ENCODE results near the gene NUP155.
"Not testable (repeated sequence)": the region's sequence is repeated elsewhere in the genome, so short reads cannot be mapped to it uniquely, and the experiment has no call there.

The NUP155 gene

DNA sequence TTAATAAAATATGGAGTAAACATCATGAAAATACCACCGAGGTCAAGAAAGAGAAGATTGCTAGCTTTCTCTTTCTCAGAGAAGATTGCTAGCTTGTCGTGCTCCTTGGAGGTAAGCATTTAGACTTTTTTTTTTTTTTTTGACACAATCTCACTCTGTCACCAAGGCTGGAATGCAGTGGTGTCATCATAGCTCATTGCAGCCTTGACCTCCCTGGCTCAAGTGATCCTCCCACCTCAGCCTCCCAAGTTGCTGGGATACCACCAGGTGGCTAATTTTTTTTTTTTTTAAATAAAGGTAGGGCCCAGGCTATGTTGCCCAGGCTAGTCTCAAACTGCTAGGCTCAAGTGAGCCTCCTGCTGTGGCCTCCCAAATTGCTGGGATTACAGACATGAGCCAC is 95.4 kb downstream of the NUP155 start:
- no peak for DNase-seq

DNA sequence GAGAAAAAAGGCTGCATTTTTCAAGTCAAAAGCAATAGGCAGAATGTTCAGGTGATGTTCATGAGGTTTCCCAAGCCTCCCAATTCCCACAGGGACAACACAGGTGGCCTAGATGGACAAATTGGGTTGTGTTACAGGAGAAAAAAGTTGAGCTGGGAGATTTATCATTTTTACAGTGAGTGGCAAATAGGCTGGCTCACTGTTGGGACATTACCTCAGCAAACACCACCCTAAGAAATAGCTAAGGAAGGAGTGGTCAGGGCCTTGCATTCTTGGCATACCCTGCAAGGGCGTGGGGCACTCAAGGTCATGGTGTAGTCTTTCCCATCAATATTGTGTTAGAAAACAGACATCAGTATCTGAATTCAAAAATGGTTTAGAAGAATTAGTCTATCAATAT is 98.4 kb downstream of the NUP155 start:
- no peak for DNase-seq

DNA sequence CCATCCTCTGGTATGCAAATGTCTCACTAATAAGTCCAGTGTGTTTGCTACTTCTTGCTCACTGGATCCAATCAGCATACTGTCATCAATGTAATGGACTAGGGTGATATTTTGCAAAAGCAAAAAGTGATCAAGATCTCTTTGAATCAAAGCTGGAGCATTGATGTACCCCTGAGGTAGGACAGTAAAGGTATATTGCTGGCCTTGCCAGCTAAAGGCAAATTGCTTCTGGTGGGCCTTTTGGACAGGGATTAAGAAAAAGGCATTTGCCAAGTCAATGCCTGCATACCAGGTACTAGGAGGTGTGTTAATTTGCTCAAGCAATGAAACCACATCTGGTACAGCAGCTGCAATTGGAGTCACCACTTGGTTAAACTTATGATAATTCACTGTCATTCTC is 102.8 kb downstream of the NUP155 start:
- DNase-seq: not testable (repeated sequence)

DNA sequence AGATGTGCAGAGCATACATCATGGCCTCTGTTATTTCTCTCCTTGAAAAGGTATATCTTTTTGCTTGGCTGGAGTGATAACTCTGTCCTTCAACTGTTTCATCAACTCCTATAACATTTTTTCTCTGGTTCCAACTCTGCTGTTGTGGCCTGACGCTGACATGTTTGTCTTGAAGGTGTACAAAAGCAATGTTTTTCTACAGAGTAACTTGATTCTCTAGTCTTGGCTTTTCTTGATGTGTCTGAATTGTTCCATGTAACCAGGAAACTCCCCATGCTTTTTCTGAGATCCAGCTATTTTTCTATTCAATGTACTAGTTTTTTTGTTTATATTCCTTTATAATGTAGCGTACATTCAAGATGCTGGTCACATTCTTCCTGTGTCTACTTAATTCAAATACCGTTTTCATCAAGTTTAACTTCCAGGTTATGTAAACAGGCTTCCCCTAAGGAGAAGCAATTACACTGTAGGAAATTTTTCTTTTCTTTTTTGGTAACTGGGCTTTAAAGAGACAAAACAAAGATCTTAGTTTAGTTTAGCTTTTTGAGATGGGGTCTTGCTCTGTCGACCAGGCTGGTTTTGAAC is 115.0 kb downstream of the NUP155 start:
- DNase-seq: no peak

DNA sequence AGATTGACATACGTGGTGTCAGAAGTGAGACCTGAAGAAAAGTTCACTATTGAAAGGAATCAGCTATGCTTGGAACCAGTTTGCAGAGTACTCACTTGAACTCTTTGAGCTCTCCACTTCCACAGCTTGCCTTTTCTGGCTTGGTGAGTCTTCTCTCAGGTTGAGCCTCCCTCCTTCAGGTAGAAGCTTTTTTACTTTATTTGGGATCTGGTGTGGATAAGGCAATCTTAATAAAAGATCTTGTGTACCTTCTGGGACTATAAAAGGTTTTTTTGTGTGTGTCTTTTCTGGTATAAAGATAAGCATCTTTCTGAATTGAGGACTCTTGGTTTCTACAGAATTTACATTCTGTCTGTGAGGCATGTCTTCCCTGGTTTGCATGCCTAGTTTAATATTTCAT is 116.3 kb downstream of the NUP155 start:
- DNase-seq: no peak

DNA sequence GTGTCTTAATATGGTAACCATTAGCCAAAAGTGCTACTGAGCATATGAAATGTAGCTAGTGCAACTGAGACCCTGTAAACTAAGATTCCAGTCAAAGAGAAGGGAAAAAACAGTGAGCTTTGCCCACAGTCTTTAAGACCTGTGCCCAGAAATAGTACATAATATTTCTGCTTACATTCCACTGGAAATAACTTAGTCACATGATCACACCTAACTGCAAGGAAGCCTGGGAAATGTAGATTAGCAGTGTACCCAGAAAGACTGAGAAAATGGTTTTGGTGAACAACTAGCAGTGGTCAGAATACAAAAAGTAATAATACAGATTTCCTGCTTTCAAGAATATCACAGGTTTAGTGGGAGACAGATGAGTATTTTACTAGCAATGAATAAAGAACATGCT is 119.2 kb downstream of the NUP155 start:
- no peak for DNase-seq

DNA sequence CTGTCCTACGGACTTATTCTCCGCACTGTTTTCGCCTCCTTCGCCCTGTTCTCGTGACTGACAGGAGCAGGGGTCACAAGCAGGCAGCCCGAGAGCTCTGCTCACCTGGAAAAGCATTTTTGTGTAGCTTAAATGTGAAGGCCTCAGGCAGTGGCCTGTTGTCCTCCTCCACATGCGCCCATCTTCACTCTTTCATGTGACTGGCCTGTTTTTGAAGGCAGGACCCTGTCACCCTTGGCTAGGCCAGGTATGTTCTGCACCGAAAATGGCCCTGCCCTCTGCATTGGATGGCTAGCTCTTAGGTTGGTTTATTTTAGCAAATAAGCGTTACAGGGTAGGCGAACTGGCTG is 121.1 kb downstream of the NUP155 start:
- DNase-seq: no peak

DNA sequence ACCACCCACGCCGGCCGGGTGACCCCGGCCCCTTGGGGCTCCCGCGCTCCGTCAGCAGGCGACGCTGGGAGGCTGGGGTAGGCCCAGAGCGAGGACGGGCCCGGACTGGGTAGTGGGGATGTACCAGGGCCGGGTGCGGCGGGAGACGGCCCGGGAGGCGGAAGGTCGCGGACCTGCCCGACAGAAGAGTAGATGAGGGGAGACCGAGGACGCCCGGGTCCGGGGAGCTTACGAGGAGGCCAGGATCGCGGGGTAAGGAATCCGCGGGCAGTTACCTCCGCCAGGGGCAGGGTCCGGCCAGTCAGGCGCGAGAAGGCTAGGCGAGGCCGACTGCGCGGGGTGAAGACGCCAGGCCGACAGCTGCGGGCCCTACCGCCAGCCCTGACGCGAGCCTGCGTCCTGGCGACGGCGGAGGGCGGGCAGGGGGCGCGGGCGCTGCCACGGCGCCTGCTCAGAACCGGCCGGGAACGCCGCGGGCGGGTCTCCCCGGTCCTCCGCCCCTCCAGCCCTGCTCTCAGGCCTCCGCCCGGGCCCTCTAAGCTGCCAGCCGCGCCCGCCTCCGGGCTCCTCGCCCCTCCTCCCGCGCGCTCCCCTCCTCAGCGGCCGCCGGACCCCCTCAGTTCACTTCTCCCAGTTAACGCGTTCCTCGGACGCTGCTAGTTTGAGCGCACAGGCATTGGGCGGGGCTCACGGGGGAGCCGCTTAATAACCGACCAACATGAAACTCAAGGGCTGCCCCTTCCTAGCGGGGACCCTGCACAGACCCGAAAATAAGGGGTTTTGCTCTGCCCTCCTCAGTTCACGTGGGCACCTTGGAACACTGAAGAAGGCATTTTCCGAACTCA is 121.7 kb downstream of the NUP155 start, which contains the start of gene CPLANE1:
Gene CPLANE1, minus strand, starts transcription at position 407 of the 845 bp plus-strand sequence. CDS start 1,678 bp downstream, outside the sequence.
- peak; percentile 77 for DNase-seq

DNA sequence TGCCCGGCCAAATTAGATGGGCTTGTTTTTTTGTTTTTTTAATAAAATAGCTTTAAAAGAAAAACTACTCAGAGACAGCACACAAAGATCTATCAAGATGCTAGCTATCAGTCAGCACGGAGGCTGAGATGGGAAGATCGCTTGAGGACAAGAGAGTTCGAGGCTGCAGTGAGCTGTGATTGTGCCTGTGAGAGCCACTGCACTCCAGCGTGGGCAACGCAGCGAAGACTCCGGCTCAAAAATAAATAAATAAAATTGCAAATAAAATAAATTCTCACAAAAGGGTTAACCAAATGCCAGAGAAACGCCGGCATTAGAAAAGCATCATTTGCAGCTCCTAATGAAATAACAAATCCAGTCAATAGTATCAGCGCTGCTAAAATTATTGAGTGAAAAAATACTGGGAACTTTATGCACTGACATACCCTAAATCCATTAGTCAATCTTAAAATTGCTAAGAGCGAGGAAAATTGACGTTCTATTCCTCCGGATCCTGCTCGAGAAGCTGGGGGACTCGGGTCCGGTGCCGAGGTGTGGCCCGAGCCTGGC is 122.4 kb downstream of the NUP155 start:
- no peak for DNase-seq

DNA sequence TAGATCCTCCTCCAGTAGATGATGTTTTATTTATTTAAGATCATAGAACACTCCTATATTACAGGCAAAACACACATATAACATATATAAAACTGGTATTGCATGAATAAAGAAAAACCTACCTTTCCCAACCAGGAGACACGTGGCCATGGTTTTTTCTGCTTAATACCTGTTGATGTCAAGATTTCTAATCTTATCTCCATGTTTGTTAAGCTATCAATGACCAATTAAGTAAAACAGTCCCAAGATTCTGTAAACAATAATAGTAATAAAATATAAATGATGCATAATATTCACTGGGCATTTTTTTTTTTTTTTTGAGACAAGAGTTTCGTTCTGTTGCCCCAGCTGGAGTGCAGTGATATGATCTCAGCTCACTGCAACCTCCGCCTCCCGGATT is 123.4 kb downstream of the NUP155 start:
- DNase-seq: no peak

DNA sequence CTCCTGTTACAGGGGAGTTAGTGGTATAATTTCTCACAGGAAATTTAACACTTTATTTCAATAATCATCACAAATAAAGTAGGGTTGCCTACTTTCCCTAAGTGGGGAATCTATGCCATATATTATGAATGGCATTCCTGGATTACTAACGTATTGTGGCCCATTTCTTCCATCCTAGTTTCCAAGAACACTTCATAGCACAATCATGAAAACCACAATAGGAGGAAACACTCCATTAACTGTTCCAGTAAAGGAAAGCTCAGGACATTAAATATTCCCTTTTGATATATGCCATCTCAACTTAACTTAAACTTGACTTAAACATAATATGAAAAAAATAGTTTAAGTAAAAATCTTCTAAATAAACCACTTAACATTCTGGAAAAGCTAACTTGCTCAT is 123.9 kb downstream of the NUP155 start:
- DNase-seq: no peak

All from NCI-H1092 (cell line).